SJSA1 (cell line): ENCODE results near the gene KIF16B. TPM values are rescaled to one million over a fixed set of nuclear protein-coding genes. Genes with fewer than 3 reads are reported as not detected.

ENCODE experiments used
- DNase-seq, 2 experiments: peaks; one replicate each; pipeline ENCODE4 v3.0.0-alpha.2; 2015 to 2020; ENCODE audit warnings: low spot score in 2 of 2, low read depth in 1 of 2
- H3K27ac ChIP-seq: fragments of 250-450 bp; sonication (Bioruptor Pico); 2 replicates; pipeline ENCODE4 v1.5.1; 2020; ENCODE audit warnings: mild to moderate bottlenecking, moderate library complexity
- H3K27me3 ChIP-seq: fragments of 250-450 bp; sonication (Bioruptor Pico); replicated peaks from 2 replicates; pipeline ENCODE4 v1.5.1; 2020; ENCODE audit warnings: mild to moderate bottlenecking, moderate library complexity
- H3K36me3 ChIP-seq: fragments of 250-450 bp; sonication (Bioruptor Pico); 2 replicates; pipeline ENCODE4 v1.5.1; 2020; ENCODE audit warnings: mild to moderate bottlenecking
- H3K4me1 ChIP-seq: fragments of 250-450 bp; sonication (Bioruptor Pico); replicated peaks from 2 replicates; pipeline ENCODE4 v1.6.1; 2021; ENCODE audit warnings: mild to moderate bottlenecking
- H3K4me3 ChIP-seq: fragments of 250-450 bp; sonication (Bioruptor Pico); 2 replicates; pipeline ENCODE4 v1.5.1; 2020; ENCODE audit warnings: mild to moderate bottlenecking
- H3K9me3 ChIP-seq: fragments of 250-450 bp; sonication (Bioruptor Pico); replicated peaks from 2 replicates; pipeline ENCODE4 v1.5.1; 2020; ENCODE audit warnings: mild to moderate bottlenecking
- total RNA-seq: library from RNA; depleted of rRNA; stranded (reverse); fragments of >200 nt; shearing (Covaris generic); gene quantifications from 2 replicates; pipeline ENCODE4 v1.2.3, GENCODE V29; 2014

The KIF16B gene
- total RNA-seq, 1 experiment from 2014 or later = 3.7 TPM

DNA sequence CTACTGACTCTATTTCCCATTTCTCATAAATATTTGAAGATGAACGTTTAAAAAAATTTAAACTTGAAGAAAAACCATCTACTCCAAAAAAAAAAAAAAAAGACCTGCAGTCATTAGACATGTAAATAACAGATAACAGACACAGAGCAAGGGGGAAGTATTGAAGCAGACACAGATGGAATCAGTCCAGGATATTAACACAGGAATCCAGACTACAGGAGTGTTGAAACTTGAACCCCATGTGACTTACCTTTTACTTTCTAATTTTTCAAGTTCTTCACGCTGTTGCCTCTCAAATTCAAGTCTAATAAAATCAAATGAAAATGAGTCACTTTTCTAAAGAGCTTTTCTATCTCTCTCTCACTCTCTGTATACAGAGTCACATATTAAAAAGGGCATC, 191.8 kb downstream of the KIF16B start:
- DNase-seq = no peak
- no peaks in the 10 kb centered on the region for H3K4me1 ChIP-seq
- H3K4me3 ChIP-seq = no peak overlapping the region
- peaks cover 3% of the 10 kb centered on the region for H3K9me3 ChIP-seq
- H3K36me3 ChIP-seq = no peaks in the 10 kb centered on the region
- no peaks in the 10 kb centered on the region for H3K27me3 ChIP-seq
- no peak overlapping the region for H3K27ac ChIP-seq

DNA sequence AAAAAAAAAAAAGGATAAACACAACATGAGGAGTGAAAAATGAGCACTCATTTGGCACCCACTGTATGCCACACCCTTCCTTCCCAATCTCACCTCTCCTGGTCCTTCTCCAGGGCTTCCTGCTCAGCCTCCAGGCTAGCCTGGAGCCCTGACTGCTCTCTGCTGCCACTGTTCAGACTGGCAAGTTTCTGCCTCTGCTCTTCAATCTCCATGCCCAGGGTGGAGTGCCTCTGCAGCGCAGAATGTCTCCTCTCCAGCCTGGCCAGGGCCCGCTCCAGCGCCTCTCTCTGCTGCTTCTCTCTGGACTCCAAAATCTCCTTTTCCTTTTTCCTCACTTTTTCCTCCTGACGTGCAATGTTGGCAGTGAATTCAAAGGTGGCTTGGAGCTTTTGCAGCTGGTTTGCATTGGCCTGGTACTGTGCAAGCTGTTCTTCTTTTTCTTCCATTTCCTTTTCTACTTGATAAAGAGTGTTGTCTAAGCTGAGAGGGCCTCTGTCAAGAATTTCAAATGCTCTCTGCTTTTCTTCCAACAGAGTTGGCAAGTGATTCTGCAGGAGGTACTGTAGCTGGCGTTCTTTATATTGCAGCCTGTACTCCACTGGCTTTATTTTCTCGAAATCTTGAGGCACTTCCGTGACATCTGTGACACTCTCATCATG, 194.4 kb downstream of the KIF16B start:
- DNase-seq = no peak
- H3K9me3 ChIP-seq = no peaks in the 10 kb centered on the region; the same call in none of the 2 replicates

DNA sequence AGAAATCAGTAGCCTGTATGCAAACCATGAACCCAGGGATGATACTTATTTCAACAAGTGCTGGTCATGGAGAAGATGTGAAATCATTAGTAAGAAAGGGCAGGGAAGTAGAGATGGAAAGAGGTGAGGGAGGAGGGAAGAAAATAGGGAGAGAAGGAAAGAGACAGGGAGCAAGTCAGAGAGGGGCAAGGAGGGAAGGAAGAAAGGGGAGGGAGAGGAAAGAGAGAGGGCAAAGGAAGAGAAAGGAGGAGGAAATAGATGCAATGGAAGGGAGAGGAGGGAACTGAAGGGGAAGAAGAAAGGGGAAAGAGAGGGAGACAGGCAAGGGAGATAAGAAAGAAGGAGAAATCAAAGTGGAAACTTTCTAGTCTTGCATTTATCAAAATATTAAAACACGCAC, 195.1 kb downstream of the KIF16B start:
- no peak overlapping the region for H3K27ac ChIP-seq
- H3K4me3 ChIP-seq = no peak overlapping the region
- H3K4me1 ChIP-seq = no peaks in the 10 kb centered on the region
- no peak for DNase-seq
- no peaks in the 10 kb centered on the region for H3K36me3 ChIP-seq
- no peaks in the 10 kb centered on the region; the same call in 1 of the 2 replicates for H3K9me3 ChIP-seq
- no peaks in the 10 kb centered on the region for H3K27me3 ChIP-seq

More for the DNA sequence above, 194.4 kb downstream of the KIF16B start:
- Histone ChIP-seq H3K4me1 (no peaks in the 10 kb centered on the region), H3K36me3 (no peaks in the 10 kb centered on the region), H3K27me3 (no peaks in the 10 kb centered on the region), H3K4me3 (no peak overlapping the region), H3K27ac (no peak overlapping the region)

DNA sequence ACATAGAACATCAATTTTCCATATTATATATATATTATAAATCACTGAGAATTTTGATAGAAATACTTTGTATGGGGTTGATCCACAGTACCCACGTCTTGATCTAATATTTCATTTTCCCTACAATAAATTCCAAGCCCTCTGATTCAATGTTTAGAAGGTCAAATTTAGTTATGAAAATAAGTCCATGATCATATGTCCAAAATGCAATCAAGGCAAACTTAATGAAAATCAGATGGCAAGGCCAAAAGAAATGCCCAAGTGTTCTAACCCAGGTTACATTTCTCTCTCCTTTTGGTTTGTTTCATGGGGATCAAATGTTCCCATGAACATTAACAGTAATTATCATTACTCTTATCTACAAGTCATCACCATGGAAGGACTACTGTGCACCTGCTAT, 203.8 kb downstream of the KIF16B start:
- no peak for DNase-seq

DNA sequence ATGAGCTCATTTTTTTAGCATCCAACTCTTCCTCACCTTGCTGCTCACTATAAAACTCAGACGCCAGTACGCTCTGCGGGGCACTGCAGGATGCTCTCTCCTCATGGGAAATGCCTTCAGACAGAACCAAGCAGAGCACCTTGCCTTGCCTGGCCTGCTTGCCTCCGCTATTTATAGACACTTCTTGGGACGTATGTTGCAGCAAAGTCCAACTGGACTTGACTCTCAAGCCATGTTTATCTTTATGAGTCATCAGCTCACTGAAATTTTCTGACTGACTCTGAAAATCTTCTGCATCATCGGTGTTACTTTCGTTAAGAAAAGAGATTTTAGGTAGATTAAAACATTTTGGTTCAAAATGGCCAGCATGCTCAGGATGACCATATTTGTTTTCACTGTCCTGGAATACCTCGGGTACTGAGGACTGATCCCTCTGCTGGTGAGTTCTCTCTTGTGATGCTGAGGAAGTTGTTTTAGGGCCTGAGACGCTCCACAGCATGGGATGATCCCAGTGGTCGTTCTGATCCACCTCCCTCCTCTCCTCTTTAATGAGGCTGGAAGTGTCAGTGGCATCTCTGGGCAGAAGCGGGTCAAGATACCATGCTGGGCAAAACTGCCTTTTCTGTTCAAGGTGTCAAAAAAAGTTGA, 204.5 kb downstream of the KIF16B start:
- H3K9me3 ChIP-seq = no peaks in the 10 kb centered on the region; the same call in none of the 2 replicates
- H3K27ac ChIP-seq = no peak overlapping the region
- H3K36me3 ChIP-seq = no peaks in the 10 kb centered on the region
- no peak for DNase-seq
- no peaks in the 10 kb centered on the region for H3K4me1 ChIP-seq
- no peaks in the 10 kb centered on the region for H3K27me3 ChIP-seq
- no peak overlapping the region for H3K4me3 ChIP-seq

More for the DNA sequence above, 203.8 kb downstream of the KIF16B start:
- H3K4me3 ChIP-seq = no peak overlapping the region
- no peaks in the 10 kb centered on the region; the same call in none of the 2 replicates for H3K9me3 ChIP-seq
- no peak overlapping the region for H3K27ac ChIP-seq
- H3K36me3 ChIP-seq = no peaks in the 10 kb centered on the region
- no peaks in the 10 kb centered on the region for H3K27me3 ChIP-seq
- no peaks in the 10 kb centered on the region for H3K4me1 ChIP-seq

DNA sequence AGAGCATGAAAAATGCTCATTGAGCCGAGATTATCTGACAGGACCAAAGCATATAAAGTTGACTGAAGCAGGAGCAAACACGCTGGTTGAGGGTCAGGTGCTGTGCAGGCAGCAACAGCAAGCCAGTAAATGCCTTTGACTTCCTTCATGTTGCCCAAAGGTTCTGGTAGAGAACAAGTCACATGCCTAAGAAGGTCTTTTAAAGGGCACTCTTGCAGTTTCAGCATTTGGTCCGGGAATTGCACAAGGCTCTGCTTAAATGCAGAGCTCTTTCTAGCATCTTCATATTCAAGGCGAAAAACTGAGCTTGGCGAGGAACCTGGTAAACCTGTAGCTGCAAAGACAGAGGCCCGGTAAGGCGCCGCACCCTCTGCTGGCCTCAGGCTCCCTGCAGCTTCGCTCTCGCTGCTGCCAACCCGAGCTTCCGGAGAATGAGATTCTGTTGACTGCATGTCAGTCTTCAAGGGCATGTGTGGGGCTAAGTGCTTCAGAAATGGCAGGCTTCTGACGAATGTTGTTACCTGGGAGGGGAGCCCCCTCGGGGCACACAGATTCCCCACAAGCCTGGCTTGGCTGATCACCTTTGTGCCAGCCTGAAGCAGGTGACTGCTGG, 205.2 kb downstream of the KIF16B start:
- Histone ChIP-seq H3K9me3 (no peaks in the 10 kb centered on the region; the same call in 1 of the 2 replicates), H3K36me3 (no peaks in the 10 kb centered on the region), H3K27ac (no peak overlapping the region), H3K4me1 (no peaks in the 10 kb centered on the region), H3K4me3 (no peak overlapping the region), H3K27me3 (no peaks in the 10 kb centered on the region)
- DNase-seq = no peak

DNA sequence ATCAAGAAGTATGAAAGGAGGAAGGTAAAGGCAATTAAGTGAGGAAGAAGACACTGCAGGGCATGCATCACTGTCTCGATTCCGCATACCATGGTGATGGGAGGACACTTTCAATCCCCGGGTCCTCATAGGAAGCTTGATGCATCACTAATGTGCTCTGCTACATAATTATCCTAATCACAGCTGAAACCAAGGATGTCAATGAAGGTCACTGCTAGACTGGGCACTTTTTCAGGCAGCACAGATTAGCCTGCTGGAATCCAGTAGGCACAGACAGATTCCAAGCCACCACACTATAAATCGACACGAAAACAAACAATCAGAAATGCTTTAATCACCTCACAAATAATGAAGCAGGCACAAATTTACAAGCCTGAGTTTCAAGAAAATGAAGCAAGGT, 206.7 kb downstream of the KIF16B start:
- Histone ChIP-seq H3K4me3 (no peak overlapping the region), H3K9me3 (no peaks in the 10 kb centered on the region; the same call in 1 of the 2 replicates), H3K4me1 (no peaks in the 10 kb centered on the region), H3K36me3 (no peaks in the 10 kb centered on the region), H3K27ac (no peak overlapping the region), H3K27me3 (no peaks in the 10 kb centered on the region)
- no peak for DNase-seq

DNA sequence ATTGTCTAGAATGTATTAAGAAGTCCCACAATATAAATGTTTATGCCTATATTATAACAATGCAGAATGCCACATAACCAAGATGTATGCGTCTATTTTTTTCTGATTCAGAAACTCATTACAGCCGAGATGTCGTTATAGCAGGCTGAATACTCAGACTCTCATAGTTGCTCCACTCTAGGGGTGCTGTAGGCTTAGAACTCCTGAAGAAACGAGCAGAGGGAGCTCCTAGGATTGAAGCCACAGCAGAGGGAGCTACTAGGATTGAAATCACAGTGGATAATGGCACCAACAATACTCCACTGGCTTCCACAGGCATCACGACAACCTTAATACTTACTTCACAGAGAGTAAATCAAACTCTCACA, 208.9 kb downstream of the KIF16B start:
- Histone ChIP-seq H3K27me3 (no peaks in the 10 kb centered on the region), H3K4me3 (no peak overlapping the region), H3K9me3 (no peaks in the 10 kb centered on the region; the same call in 1 of the 2 replicates), H3K36me3 (no peaks in the 10 kb centered on the region), H3K27ac (no peak overlapping the region), H3K4me1 (no peaks in the 10 kb centered on the region)
- no peak for DNase-seq

DNA sequence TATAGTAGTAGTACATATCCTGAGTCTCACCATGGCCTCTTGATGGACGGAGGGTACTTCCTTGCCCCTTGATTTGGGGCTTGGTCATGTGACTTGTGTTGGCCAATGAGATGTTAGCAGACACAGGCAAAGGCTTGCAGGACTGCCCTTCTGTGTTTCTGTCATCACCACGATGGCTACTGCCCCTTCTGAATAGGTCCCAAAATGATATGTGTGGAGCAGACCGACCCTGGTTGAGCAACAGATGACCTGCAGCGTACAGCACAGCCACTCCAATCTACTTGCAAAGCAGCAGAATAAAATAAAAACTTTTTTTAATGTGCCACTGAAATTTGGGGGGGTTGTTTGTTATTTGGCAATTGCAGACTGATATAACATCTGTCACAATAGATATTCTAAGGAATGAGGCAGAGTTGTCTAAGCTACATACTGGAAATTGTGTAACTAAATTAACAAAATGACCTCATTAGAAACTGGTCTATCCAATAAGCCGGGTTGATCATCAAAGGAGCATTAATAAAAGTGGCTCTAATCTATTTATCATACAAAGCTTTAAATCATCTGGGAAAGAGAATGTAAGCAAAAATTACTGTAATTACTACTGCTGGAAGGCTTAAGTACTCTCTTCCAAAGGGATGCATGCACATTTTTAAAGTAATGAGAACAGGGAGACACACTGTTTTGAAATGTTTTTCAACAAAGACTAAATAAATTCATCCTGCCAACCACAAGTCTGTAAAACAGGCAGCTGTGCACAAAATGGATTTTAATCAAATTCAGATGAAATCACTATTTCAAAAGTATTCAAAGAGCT, 209.5 kb downstream of the KIF16B start:
- no peaks in the 10 kb centered on the region for H3K27me3 ChIP-seq
- H3K36me3 ChIP-seq = no peaks in the 10 kb centered on the region
- H3K4me3 ChIP-seq = no peak overlapping the region
- H3K9me3 ChIP-seq = no peaks in the 10 kb centered on the region; the same call in 1 of the 2 replicates
- no peak overlapping the region for H3K27ac ChIP-seq
- no peaks in the 10 kb centered on the region for H3K4me1 ChIP-seq
- DNase-seq = no peak

DNA sequence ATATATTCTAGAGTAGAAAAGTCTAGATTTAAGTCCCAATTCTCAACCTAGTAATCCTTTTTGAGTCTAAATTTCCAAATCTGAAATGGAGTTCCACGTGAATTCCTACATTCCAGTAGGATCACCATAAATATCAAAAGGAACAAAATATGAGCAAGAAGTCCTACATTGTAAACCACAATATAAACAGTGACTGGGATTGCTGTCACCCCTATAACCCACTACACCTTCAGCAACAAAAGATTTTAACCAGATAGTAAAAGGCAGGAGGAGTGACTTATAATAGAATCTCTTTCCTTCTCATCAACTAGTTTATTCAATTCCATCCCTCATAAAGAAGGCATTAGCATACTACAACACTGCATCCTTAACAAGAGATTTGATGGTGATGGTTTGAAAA, 210.6 kb downstream of the KIF16B start:
- Histone ChIP-seq H3K4me1 (no peaks in the 10 kb centered on the region), H3K27ac (no peak overlapping the region), H3K36me3 (no peaks in the 10 kb centered on the region), H3K27me3 (no peaks in the 10 kb centered on the region), H3K9me3 (no peaks in the 10 kb centered on the region), H3K4me3 (no peak overlapping the region)
- no peak for DNase-seq

DNA sequence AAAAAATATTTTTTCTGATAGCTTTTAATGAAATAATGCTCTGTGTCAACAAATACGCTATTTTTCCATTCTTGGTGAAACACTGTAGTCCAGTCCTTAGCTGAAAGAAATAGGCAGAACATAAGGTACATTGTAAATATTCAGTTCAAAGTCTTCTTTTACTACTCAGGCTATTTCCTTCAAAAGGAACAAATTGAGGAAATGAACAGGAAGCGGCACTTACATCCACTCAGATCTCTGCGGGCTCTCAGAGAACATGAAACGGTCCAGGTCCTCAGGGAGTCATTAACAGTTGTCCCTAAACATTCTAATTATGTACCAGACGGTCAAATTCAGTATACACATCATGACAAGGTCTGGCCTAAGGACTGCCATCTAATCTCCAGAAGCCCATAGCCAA, 212.6 kb downstream of the KIF16B start:
- H3K9me3 ChIP-seq = no peaks in the 10 kb centered on the region; the same call in 1 of the 2 replicates
- no peak for DNase-seq
- no peak overlapping the region for H3K4me3 ChIP-seq
- H3K4me1 ChIP-seq = no peaks in the 10 kb centered on the region
- no peaks in the 10 kb centered on the region for H3K36me3 ChIP-seq
- H3K27ac ChIP-seq = no peak overlapping the region
- no peaks in the 10 kb centered on the region for H3K27me3 ChIP-seq

DNA sequence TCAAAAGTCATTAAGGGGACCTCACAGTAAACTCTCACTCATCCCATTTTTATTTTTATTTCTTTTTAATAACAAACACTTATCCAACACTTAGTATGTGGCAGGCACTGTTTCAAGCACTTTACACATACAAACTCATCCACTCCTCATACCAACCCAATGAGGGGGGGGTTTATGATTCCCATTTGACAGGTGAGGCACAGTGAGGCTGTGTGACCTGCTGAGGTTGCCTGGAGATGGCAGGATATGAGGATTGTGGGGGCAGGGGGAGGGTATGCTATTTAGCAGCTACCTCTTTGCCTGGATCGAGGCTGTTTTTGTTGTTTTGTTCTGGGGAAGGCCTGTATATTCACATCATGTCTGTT, 219.8 kb downstream of the KIF16B start:
- Histone ChIP-seq H3K27me3 (no peaks in the 10 kb centered on the region), H3K4me3 (no peak overlapping the region), H3K9me3 (no peaks in the 10 kb centered on the region; the same call in 1 of the 2 replicates), H3K27ac (no peak overlapping the region), H3K4me1 (no peaks in the 10 kb centered on the region), H3K36me3 (no peaks in the 10 kb centered on the region)
- DNase-seq = no peak

DNA sequence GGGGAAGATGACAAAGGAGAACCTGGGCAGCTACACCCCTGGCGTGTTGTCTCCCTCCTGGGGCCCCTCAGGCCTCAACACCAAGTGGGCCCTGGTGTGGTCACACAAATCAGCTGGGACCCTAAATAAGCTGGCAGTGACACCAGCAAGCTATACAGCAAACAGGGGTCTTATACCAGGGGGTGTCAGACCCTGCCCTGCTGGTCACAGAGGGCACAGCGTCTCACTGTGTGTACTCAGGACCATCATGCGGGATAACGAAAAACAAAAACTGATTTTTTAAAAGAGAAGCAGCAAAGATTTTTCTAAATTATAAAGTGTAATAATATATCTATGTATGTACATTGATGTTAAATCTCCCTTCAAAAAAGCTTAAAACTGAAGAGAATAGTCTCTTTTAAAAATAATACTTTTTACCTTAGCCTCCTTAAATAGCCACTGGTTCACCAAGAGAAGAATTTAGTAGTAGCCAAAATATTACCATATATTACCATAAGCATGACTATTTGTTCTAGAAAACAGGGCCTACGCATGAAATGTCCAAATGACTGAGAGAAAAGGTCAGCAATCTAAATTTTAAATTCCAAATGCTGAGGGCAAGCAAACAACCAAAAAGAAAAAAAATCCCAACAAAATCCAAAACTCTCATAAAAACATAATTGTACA, 220.4 kb downstream of the KIF16B start:
- Histone ChIP-seq H3K4me1 (no peaks in the 10 kb centered on the region), H3K27ac (no peak overlapping the region), H3K4me3 (no peak overlapping the region), H3K9me3 (no peaks in the 10 kb centered on the region; the same call in 1 of the 2 replicates), H3K36me3 (no peaks in the 10 kb centered on the region), H3K27me3 (no peaks in the 10 kb centered on the region)
- no peak for DNase-seq
